K562 (cell line): ENCODE data around the gene NES. TPM values are rescaled to one million over a fixed set of nuclear protein-coding genes. Genes with fewer than 3 reads are reported as not detected.
A peak's percentile ranks its signal among the peaks of the same experiment; 100 is the strongest.

ENCODE experiments used
- ATAC-seq: fragments of 200-7000 bp; cut with Tn5 transposase; 3 replicates; pipeline ENCODE4 v1.9.1; 2020; ENCODE audit warnings: moderate library complexity
- BruUV-seq: library from RNA; stranded (reverse); fragments of 400-500 nt; replicated peaks from 2 replicates; lab custom pipeline; 2021; lab: Mats Ljungman, UMichigan
- CTCF ChIA-PET: fragments of 300-600 bp; formaldehyde crosslinking; extraction: SDS; loops from one replicate; lab custom pipeline; 2021; ENCODE audit warnings: low intra/inter-chr PET ratio; lab: Yijun Ruan, JAX
- POLR2A ChIA-PET: fragments of 300-600, 350-650 bp; sonication (Branson Sonifier 250); formaldehyde crosslinking; extraction: SDS; loops from one replicate; lab custom pipeline; 2021; ENCODE audit warnings: antibody characterized with exemption, inconsistent platforms; lab: Yijun Ruan, JAX
- DNase-seq, 4 experiments: peaks; one replicate each; pipeline versions ENCODE4 v3.0.0 to v3.0.0-alpha.2; 2011 to 2018; ENCODE audit warnings: low spot score in 3 of 4, mixed read lengths in 3 of 4; ENCODE audit errors: extremely low read depth in 1 of 4
- FAIRE-seq: peaks from 2 replicates; lab custom pipeline; 2011; peaks lifted over from hg19 to GRCh38; lab: Jason Lieb, UNC
- H2AFZ ChIP-seq: 2 replicates; pipeline ENCODE4 v1.6.0; 2011; ENCODE audit warnings: low read depth, low read length, control low read depth, inconsistent platforms
- H3K27ac ChIP-seq: fragments of 200-600 bp; 3 replicates; pipeline ENCODE4 v1.8.0; 2011; ENCODE audit warnings: low read depth, mild to moderate bottlenecking, control low read depth, inconsistent platforms, low read length, moderate library complexity, mixed read lengths; ENCODE audit errors: extremely low read depth
- H3K27me3 ChIP-seq, 2 experiments: fragments of 300-600 bp in 1 of 2; 2 replicates in 1 of 2; 3 replicates in 1 of 2; pipeline versions ENCODE4 v1.6.0 to v1.8.0; 2011; ENCODE audit warnings: inconsistent platforms in 2 of 2, low read length in 2 of 2, mild to moderate bottlenecking in 1 of 2, mixed read lengths in 1 of 2, moderate library complexity in 1 of 2; ENCODE audit not compliant: control insufficient read depth in 2 of 2, insufficient read depth in 2 of 2
- H3K36me3 ChIP-seq: fragments of 300-600 bp; 3 replicates; pipeline ENCODE4 v1.8.0; 2011; ENCODE audit warnings: mild to moderate bottlenecking, low read length, inconsistent platforms; ENCODE audit not compliant: control insufficient read depth, insufficient read depth
- H3K4me1 ChIP-seq, 2 experiments: fragments of 200-600 bp in 1 of 2; replicated peaks in 1 of 2; 2 replicates in 1 of 2; 3 replicates in 1 of 2; pipeline versions ENCODE4 v1.5.1 to v1.8.0; 2011; ENCODE audit warnings: inconsistent platforms in 2 of 2, low read length in 2 of 2, mild to moderate bottlenecking in 1 of 2, mixed read lengths in 1 of 2, moderate library complexity in 1 of 2; ENCODE audit not compliant: control insufficient read depth in 2 of 2, insufficient read depth in 2 of 2
- H3K4me2 ChIP-seq: 2 replicates; pipeline ENCODE4 v1.6.1; 2011; ENCODE audit warnings: low read length, control low read depth, inconsistent platforms, mixed read lengths; ENCODE audit not compliant: insufficient read depth
- H3K4me3 ChIP-seq: fragments of 200-600 bp; sonication (generic), shearing (Covaris generic); 2 replicates; pipeline ENCODE4 v1.5.1; 2016; ENCODE audit warnings: control low read depth, inconsistent platforms
- H3K79me2 ChIP-seq: fragments of 200-600 bp; 3 replicates; pipeline ENCODE4 v1.8.0; 2011; ENCODE audit warnings: low read length, inconsistent platforms; ENCODE audit not compliant: control insufficient read depth, insufficient read depth
- H3K9ac ChIP-seq, 2 experiments: 2 replicates each; pipeline versions ENCODE4 v1.6.0 to v1.6.1; 2011; ENCODE audit warnings: low read depth in 2 of 2, low read length in 2 of 2, control low read depth in 1 of 2, inconsistent platforms in 1 of 2, mild to moderate bottlenecking in 1 of 2, mixed read lengths in 1 of 2; ENCODE audit not compliant: insufficient read depth in 1 of 2
- H3K9me1 ChIP-seq: one replicate; pipeline ENCODE4 v1.6.0; 2011; ENCODE audit warnings: inconsistent platforms, mild to moderate bottlenecking, low read length, moderate library complexity; ENCODE audit not compliant: control insufficient read depth, insufficient read depth
- H3K9me3 ChIP-seq: replicated peaks from 2 replicates; pipeline ENCODE4 v1.5.1; 2011; ENCODE audit warnings: low read depth, low read length, inconsistent platforms; ENCODE audit not compliant: control insufficient read depth, insufficient read depth
- H4K20me1 ChIP-seq: replicated peaks from 2 replicates; pipeline ENCODE4 v1.6.1; 2011; ENCODE audit warnings: low read length, inconsistent platforms, mixed read lengths; ENCODE audit not compliant: control insufficient read depth, insufficient read depth
- DPF2 ChIP-seq: fragments of 450-650 bp; IDR thresholded peaks from 2 replicates; pipeline ENCODE4 v1.6.1; 2016
- E2F3 ChIP-seq: fragments of 250-450 bp; sonication (Bioruptor Pico); IDR thresholded peaks from 2 replicates; pipeline ENCODE4 v1.4.0; 2020; ENCODE audit warnings: mild to moderate bottlenecking
- ELK3 ChIP-seq: fragments of 450-650 bp; formaldehyde crosslinking; IDR thresholded peaks from 2 replicates; pipeline ENCODE4 v1.4.0; 2020; ENCODE audit warnings: mild to moderate bottlenecking
- ILK ChIP-seq: fragments of 450-650 bp; IDR thresholded peaks from 2 replicates; pipeline ENCODE4 v1.6.1; 2016; ENCODE audit warnings: missing genetic modification characterization, low read depth, mild to moderate bottlenecking, missing compliant biosample characterization, moderate library complexity, borderline replicate concordance
- PBX2 ChIP-seq, 2 experiments: IDR thresholded peaks in 1 of 2; conservative IDR thresholded peaks in 1 of 2; 2 replicates each; pipeline ENCODE4 v1.6.1; 2016; ENCODE audit warnings: low read depth in 2 of 2, mild to moderate bottlenecking in 1 of 2, missing compliant biosample characterization in 1 of 2, missing genetic modification characterization in 1 of 2, moderate library complexity in 1 of 2
- PPARD ChIP-seq: fragments of 250-450 bp; sonication (Bioruptor Pico); IDR thresholded peaks from 2 replicates; pipeline ENCODE4 v1.8.0; 2022; ENCODE audit warnings: inconsistent platforms, mild to moderate bottlenecking, moderate library complexity
- RFX7 ChIP-seq: fragments of 250-450 bp; sonication (Bioruptor Pico); IDR thresholded peaks from 2 replicates; pipeline ENCODE4 v1.5.1; 2021; ENCODE audit warnings: mild to moderate bottlenecking
- VEZF1 ChIP-seq: fragments of 200-800 bp; sonication (Bioruptor generic); IDR thresholded peaks from 2 replicates; pipeline ENCODE4 v1.6.1; 2017; ENCODE audit warnings: missing genetic modification characterization, missing compliant biosample characterization
- ZBTB33 ChIP-seq: sonication (generic); formaldehyde crosslinking; IDR thresholded peaks from 2 replicates; pipeline ENCODE4 v1.8.1; 2023; ENCODE audit warnings: mild to moderate bottlenecking, missing genetic modification reagents
- ZNF3 ChIP-seq: fragments of 250-450 bp; sonication (Bioruptor Pico); IDR thresholded peaks from 2 replicates; pipeline ENCODE4 v1.5.0; 2021; ENCODE audit warnings: mild to moderate bottlenecking, moderate library complexity
- WGBS: fragments of 100-300 bp; shearing (Covaris generic); methylation state at CpG from one replicate; pipeline ENCODE4 v1.1.6; 2016; ENCODE audit warnings: low coverage, mixed read lengths; ENCODE audit not compliant: insufficient coverage; ENCODE audit errors: missing lambda C conversion rate; 5-methylcytosine and 5-hydroxymethylcytosine counted together
- in situ Hi-C: fragments of 300-500 bp; cut with MboI; formaldehyde crosslinking; loops from 4 replicates; pipeline ENCODE4 v1.15.0; 2018; ENCODE audit warnings: inconsistent platforms, mixed read lengths
- intact Hi-C: fragments of 100-400 bp; cut with micrococcal nuclease; formaldehyde crosslinking; loops from 2 replicates; pipeline ENCODE4 v1.14.2; 2022
- polyA plus RNA-seq, 8 experiments: library from polyadenylated mRNA; depleted of rRNA in 4 of 8; stranded (reverse) in 5 of 8; unstranded in 3 of 8; fragments of >200 nt; fragmentation: Nextera tagmentation in 2 of 8; fragmentation: Illumina TruSeq in 1 of 8; extraction: Ambion mirVana in 2 of 8; extraction: Trizol in 1 of 8; gene quantifications; 2 replicates each; pipeline versions ENCODE4 v1.2.1 to v1.2.3, GENCODE V29; 2011 to 2014; ENCODE audit warnings: inconsistent platforms in 1 of 8, missing spikeins in 1 of 8
- total RNA-seq, 7 experiments: library from RNA; depleted of rRNA in 6 of 7; stranded (reverse); fragments of >200 nt in 6 of 7; fragmentation: Illumina TruSeq in 2 of 7; extraction: Trizol in 2 of 7; gene quantifications; 2 replicates each; pipeline versions ENCODE4 v1.2.1 to v1.2.3, GENCODE V29; 2011 to 2021; ENCODE audit warnings: low replicate concordance in 1 of 7

Gene NES
- total and polyA plus RNA-seq, 9 of the 15 experiments (the other 6 are each of a cell fraction or from before 2014, with no cell fraction given): 0.10 to 8.6 (median 4.2) TPM

GRCh38 chr1:156694690-156694962 lies 17.4 kb upstream of the NES start (continued):
- TF ChIP-seq RFX7 (CRISPR knock-in tag) (no peak), E2F3 (CRISPR knock-in tag) (no peak), ZNF3 (no peak), ILK (tag) (no peak), ZBTB33 (CRISPR knock-in tag) (no peak)

GRCh38 chr1:156693848-156694689 lies 16.9 kb upstream of the NES start:
- POLR2A ChIA-PET: interaction anchor here (0.5 to 2.1 kb wide), 11 partner anchors 13 to 719 kb away, joined by 3 to 12 read pairs (median 3); partner anchors contain the start of genes ISG20L2, METTL25B and PRCC
- in situ Hi-C loops (no loop called here), intact Hi-C loops (no loop called here)
- Histone ChIP-seq H4K20me1 (no peaks in the 10 kb centered on the region), H3K9me3 (no peaks in the 10 kb centered on the region), H3K9ac (peak overlapping the region; percentile 49 to 71), H3K27ac (peak overlapping the region; percentile 91), H3K4me3 (no peak overlapping the region), H2AFZ (peak overlapping the region; percentile 92), H3K27me3 (no peaks in the 10 kb centered on the region), H3K9me1 (no peaks in the 10 kb centered on the region), H3K4me2 (peak overlapping the region; percentile 72), H3K79me2 (0 out of 3 replicates have a peak, but pooled peaks cover 3% of the 10 kb centered on the region), H3K4me1 (peaks cover 44 to 60% of the 10 kb centered on the region in 2 experiments), H3K36me3 (no peaks in the 10 kb centered on the region)
- FAIRE-seq (peak; percentile 99), DNase-seq (peak; percentile 86 to 92 (median 89)), ATAC-seq (peak; percentile 88)
- WGBS: 32% methylated on average over 11 of the region's 12 CpGs
- CTCF ChIA-PET: interaction anchor here (0.8 kb wide), 1 partner anchor 35 kb away, joined by 3 read pairs; no protein-coding TSS in a partner anchor
- BruUV-seq: no TSS peak
- TF ChIP-seq PBX2 (CRISPR knock-in tag; IDR thresholded peaks at IDR 0.05; ENCODE audit: low read depth) (no peak), PBX2 (tag; conservative IDR thresholded peaks at IDR 0.05; ENCODE audit: low read depth) (0 out of 2 replicates have a peak, but pooled peaks have one; percentile 27), DPF2 (0 out of 2 replicates have a peak, but pooled peaks have one; percentile 27), PPARD (CRISPR knock-in tag) (no peak), VEZF1 (CRISPR knock-in tag) (peak; percentile 89), ELK3 (CRISPR knock-in tag) (no peak)
